IMR-90 (cell line): Measurements from ENCODE around the gene CFAP119. TPM values are rescaled to one million over a fixed set of nuclear protein-coding genes. Genes with fewer than 3 reads are reported as not detected.

Experiments
- ATAC-seq: fragments of 200-7000 bp; cut with Tn5 transposase; 2 replicates; pipeline ENCODE4 v1.9.1; 2020; ENCODE audit warnings: low read depth, mild to moderate bottlenecking, moderate library complexity
- BruUV-seq: library from RNA; stranded (reverse); fragments of 400-500 nt; replicated peaks from 2 replicates; lab custom pipeline; 2021; lab: Mats Ljungman, UMichigan
- CTCF ChIA-PET: fragments of 300-600 bp; formaldehyde crosslinking; extraction: SDS; loops from one replicate; lab custom pipeline; 2021; ENCODE audit warnings: antibody characterized with exemption; lab: Yijun Ruan, JAX
- POLR2A ChIA-PET: fragments of 300-600 bp; sonication (Branson Sonifier 250); formaldehyde crosslinking; loops from one replicate; lab custom pipeline; 2022; ENCODE audit warnings: antibody characterized with exemption; ENCODE audit not compliant: unreplicated experiment; lab: Charles Lee
- DNase-seq: peaks from one replicate; pipeline ENCODE4 v3.0.0; 2013
- H2AFZ ChIP-seq: replicated peaks from 2 replicates; pipeline ENCODE3; 2013; ENCODE audit warnings: low read length, mild to moderate bottlenecking; ENCODE audit not compliant: poor library complexity
- H2AK5ac ChIP-seq: 2 replicates; pipeline ENCODE4 v1.6.1; 2013; ENCODE audit warnings: low read depth, low read length, inconsistent platforms
- H2AK9ac ChIP-seq: replicated peaks from 2 replicates; pipeline ENCODE3; 2013; ENCODE audit warnings: mild to moderate bottlenecking, low read depth, low read length, moderate library complexity; ENCODE audit not compliant: poor library complexity
- H2BK120ac ChIP-seq: 2 replicates; pipeline ENCODE4 v1.6.1; 2013; ENCODE audit warnings: low read depth, low read length, inconsistent platforms
- H2BK15ac ChIP-seq: 3 replicates; pipeline ENCODE4 v1.6.1; 2013; ENCODE audit warnings: low read depth, low read length, inconsistent platforms
- H2BK20ac ChIP-seq: 2 replicates; pipeline ENCODE4 v1.6.1; 2013; ENCODE audit warnings: low read depth, mild to moderate bottlenecking, inconsistent platforms, low read length, moderate library complexity
- H2BK5ac ChIP-seq: 2 replicates; pipeline ENCODE4 v1.6.1; 2013; ENCODE audit warnings: mild to moderate bottlenecking, low read depth, low read length, inconsistent platforms; ENCODE audit not compliant: poor library complexity, severe bottlenecking
- H3K14ac ChIP-seq: replicated peaks from 2 replicates; pipeline ENCODE4 v1.6.1; 2013; ENCODE audit warnings: low read depth, low read length, inconsistent platforms
- H3K18ac ChIP-seq: 2 replicates; pipeline ENCODE4 v1.6.1; 2013; ENCODE audit warnings: low read depth, low read length, control low read depth
- H3K23ac ChIP-seq: 2 replicates; pipeline ENCODE4 v1.6.1; 2013; ENCODE audit warnings: low read depth, low read length, inconsistent platforms
- H3K27ac ChIP-seq: 2 replicates; pipeline ENCODE4 v1.5.1; 2013; ENCODE audit warnings: mild to moderate bottlenecking, control low read depth, low read length; ENCODE audit not compliant: insufficient read depth
- H3K27me3 ChIP-seq: 2 replicates; pipeline ENCODE4 v1.6.1; 2013; ENCODE audit warnings: low read length; ENCODE audit not compliant: control insufficient read depth, insufficient read depth
- H3K36me3 ChIP-seq: 2 replicates; pipeline ENCODE4 v1.6.1; 2013; ENCODE audit warnings: low read length, mixed read lengths; ENCODE audit not compliant: control insufficient read depth, insufficient read depth
- H3K4ac ChIP-seq: 2 replicates; pipeline ENCODE4 v1.6.1; 2013; ENCODE audit warnings: low read depth, low read length, inconsistent platforms
- H3K4me1 ChIP-seq: 2 replicates; pipeline ENCODE4 v1.6.1; 2013; ENCODE audit warnings: low read length, mixed read lengths; ENCODE audit not compliant: control insufficient read depth, insufficient read depth
- H3K4me2 ChIP-seq: 2 replicates; pipeline ENCODE4 v1.6.1; 2013; ENCODE audit warnings: low read depth, mild to moderate bottlenecking, control low read depth, low read length, moderate library complexity
- H3K4me3 ChIP-seq: 2 replicates; pipeline ENCODE4 v1.5.1; 2013; ENCODE audit warnings: low read depth, mild to moderate bottlenecking, control low read depth, low read length, moderate library complexity; ENCODE audit not compliant: insufficient read depth
- H3K56ac ChIP-seq: 2 replicates; pipeline ENCODE4 v1.6.1; 2013; ENCODE audit warnings: low read length, inconsistent platforms; ENCODE audit not compliant: insufficient read depth; ENCODE audit errors: extremely low read depth
- H3K79me1 ChIP-seq, 2 experiments: 2 replicates each; pipeline ENCODE4 v1.6.1; 2013; ENCODE audit warnings: low read length in 2 of 2, inconsistent platforms in 1 of 2, low read depth in 1 of 2
- H3K9ac ChIP-seq: 2 replicates; pipeline ENCODE4 v1.6.1; 2013; ENCODE audit warnings: low read depth, low read length, control low read depth
- H3K9me1 ChIP-seq: 2 replicates; pipeline ENCODE4 v1.6.1; 2013; ENCODE audit warnings: low read length, inconsistent platforms; ENCODE audit not compliant: insufficient read depth
- H3K9me3 ChIP-seq: 2 replicates; pipeline ENCODE4 v1.6.1; 2013; ENCODE audit warnings: low read length; ENCODE audit not compliant: control insufficient read depth, insufficient read depth
- H4K20me1 ChIP-seq: 2 replicates; pipeline ENCODE4 v1.6.1; 2013; ENCODE audit warnings: low read length, inconsistent platforms; ENCODE audit not compliant: insufficient read depth
- H4K5ac ChIP-seq: 2 replicates; pipeline ENCODE4 v1.6.1; 2013; ENCODE audit warnings: mild to moderate bottlenecking, low read depth, low read length, control low read depth
- H4K8ac ChIP-seq, 2 experiments: 2 replicates each; pipeline ENCODE4 v1.6.1; 2013; ENCODE audit warnings: low read depth in 2 of 2, low read length in 2 of 2, control low read depth in 1 of 2, inconsistent platforms in 1 of 2
- H4K91ac ChIP-seq: 2 replicates; pipeline ENCODE4 v1.6.1; 2013; ENCODE audit warnings: low read depth, low read length, inconsistent platforms; ENCODE audit not compliant: insufficient read depth
- POLR2A ChIP-seq: IDR thresholded peaks from 2 replicates; pipeline ENCODE4 v1.6.1; 2012; ENCODE audit warnings: mild to moderate bottlenecking, low read depth, low read length
- RAD21 ChIP-seq: IDR thresholded peaks from 2 replicates; pipeline ENCODE4 v1.6.1; 2012; ENCODE audit warnings: low read length, improper control_type of control experiment
- RFX5 ChIP-seq: IDR thresholded peaks from 2 replicates; pipeline ENCODE4 v1.8.0; 2012; ENCODE audit warnings: low read depth, mild to moderate bottlenecking, low read length, moderate library complexity
- USF2 ChIP-seq: fragments of 150-350 bp; IDR thresholded peaks from 2 replicates; pipeline ENCODE4 v1.6.1; 2017; ENCODE audit warnings: mild to moderate bottlenecking, antibody characterized with exemption, low read length, low read depth
- WGBS, 2 experiments: methylation state at CpG; one replicate each; pipeline versions ENCODE4 v1.1.5 to v1.1.7; 2013; ENCODE audit warnings: missing lambda C conversion rate in 2 of 2; ENCODE audit not compliant: insufficient read length in 1 of 2; ENCODE audit errors: extremely low coverage in 2 of 2; 5-methylcytosine and 5-hydroxymethylcytosine counted together
- dilution Hi-C: fragments of 300-500 bp; cut with HindIII; formaldehyde crosslinking; loops from one replicate; pipeline ENCODE4 v1.14.3; 2018; ENCODE audit warnings: low sequenced_read_pairs; ENCODE audit not compliant: unreplicated experiment
- in situ Hi-C: fragments of 300-500 bp; cut with MboI; formaldehyde crosslinking; loops from 3 replicates; pipeline ENCODE4 v1.14.3; 2019; ENCODE audit warnings: low sequenced_read_pairs, inconsistent platforms, mixed read lengths
- intact Hi-C: fragments of 100-400 bp; cut with micrococcal nuclease; formaldehyde crosslinking; loops from 2 replicates; pipeline ENCODE4 v1.10.0; 2022
- polyA plus RNA-seq, 3 experiments: library from polyadenylated mRNA; depleted of rRNA; stranded (reverse); fragments of >200 nt; gene quantifications; 2 replicates each; pipeline ENCODE4 v1.2.3, GENCODE V29; 2012; ENCODE audit warnings: low replicate concordance in 1 of 3
- total RNA-seq: library from RNA; depleted of rRNA; stranded (reverse); fragments of >200 nt; gene quantifications from 2 replicates; pipeline ENCODE4 v1.2.3, GENCODE V29; 2012

Gene CFAP119
- total and polyA plus RNA-seq, 2 of the 4 experiments (the other 2 are of a cell fraction) = 0.90 to 7.6 TPM

GRCh38 chr16:30802936-30803335 lies 41.1 kb upstream of the CFAP119 start:
- Histone ChIP-seq H3K4me1 (peaks cover 8% of the 10 kb centered on the region), H4K8ac (no peak overlapping the region), H4K5ac (no peak overlapping the region), H3K27me3 (no peaks in the 10 kb centered on the region), H3K4ac (no peak overlapping the region), H3K36me3 (no peaks in the 10 kb centered on the region), H2BK120ac (no peak overlapping the region), H3K9me1 (peaks cover 8% of the 10 kb centered on the region; the same call in 1 of the 2 replicates), H2BK15ac (no peak overlapping the region), H3K4me2 (no peak overlapping the region), H2AFZ (no peak overlapping the region), H3K18ac (no peak overlapping the region), H2BK5ac (no peak overlapping the region), H3K4me3 (no peak overlapping the region), H2AK9ac (no peak overlapping the region), H4K20me1 (no peaks in the 10 kb centered on the region), H3K56ac (no peak overlapping the region), H3K79me1 (peaks cover 8 to 15% of the 10 kb centered on the region in 2 experiments; a peak in 3 of 4 replicates), H4K91ac (no peak overlapping the region), H3K14ac (no peak overlapping the region), H2AK5ac (no peak overlapping the region), H3K9me3 (no peaks in the 10 kb centered on the region), H2BK20ac (no peak overlapping the region), H3K27ac (no peak overlapping the region), H3K9ac (no peak overlapping the region), H3K23ac (no peak overlapping the region)
- CTCF ChIA-PET = no interaction called here
- in situ Hi-C loops = no loop called here
- intact Hi-C loops = no loop called here
- BruUV-seq = no TSS peak
- TF ChIP-seq POLR2A (no peak), RAD21 (no peak), RFX5 (no peak), USF2 (no peak)
- POLR2A ChIA-PET = no interaction called here
- no peak for DNase-seq
- ATAC-seq = no peak
- no CpG with 5 or more reads among the region's 3 CpGs for WGBS, 2 experiments
- dilution Hi-C loops = no loop called here
